ENCODE data around the gene DYRK1B. TPM values are rescaled to one million over a fixed set of nuclear protein-coding genes. Genes with fewer than 3 reads are reported as not detected.
"Not testable (repeated sequence)": the region's sequence is repeated elsewhere in the genome, so short reads cannot be mapped to it uniquely, and the experiment has no call there.

Gene DYRK1B
- total RNA-seq (36.6 and 44.4 TPM in 2 replicates), polyA plus RNA-seq (18.7 and 26.1 TPM in 2 replicates), polyA minus RNA-seq (25.3 and 35.8 TPM in 2 replicates)
- total RNA-seq (2013) = 10.6 TPM

- no peaks in the 10 kb centered on the region for H3K9me3 ChIP-seq (ENCODE audit: control extremely low read depth in 1 of 3, control insufficient read depth in 2 of 3, insufficient read depth in 1 of 3, low read length in 2 of 3)
- Mint-ChIP-seq H3K9me3 (ENCODE audit: insufficient read depth) (no peaks in the 10 kb centered on the region), H3K27me3 (no peaks in the 10 kb centered on the region), H3K27ac (peak within 1 kb of the TSS; percentile 92), H3K4me1 (peaks cover 32% of the 10 kb centered on the region), H3K4me3 (peak within 1 kb of the TSS; percentile 87)
- peak within 1 kb of the TSS; percentile 94 to 99 for H3K27ac ChIP-seq (ENCODE audit: low read length in 2 of 2)
- TF ChIP-seq EZH2 (IDR thresholded peaks at IDR 0.05; ENCODE audit: borderline replicate concordance, insufficient read depth, low read depth, low read length, poor library complexity, severe bottlenecking) = no peak
- TF ChIP-seq CTCF (IDR thresholded peaks at IDR 0.05) = no peak
- intact Hi-C loops (cut with micrococcal nuclease) = loop anchor here (1.0 to 10.0 kb wide), 5 partner anchors 9 to 744 kb away; partner anchors contain the start of genes FBL, PSMC4, SHKBP1 and SUPT5H
- H3K27me3 ChIP-seq (replicated peaks in 1 of 4; ENCODE audit: control extremely low read depth in 1 of 4, control insufficient read depth in 3 of 4, insufficient read depth in 4 of 4, low read length in 3 of 4) = no peaks in the 10 kb centered on the region
- H4K20me1 ChIP-seq (ENCODE audit: control insufficient read depth, insufficient read depth, low read length, poor library complexity, severe bottlenecking) = peaks cover 32% of the 10 kb centered on the region
- H3K9ac ChIP-seq (ENCODE audit: low read length) = peak within 1 kb of the TSS; percentile 100
- ATAC-seq (ENCODE audit: low read depth) (peak; percentile 84), DNase-seq (peak; percentile 99)
- peaks cover 6 to 71% of the 10 kb centered on the region in 2 experiments for H3K36me3 ChIP-seq (replicated peaks in 1 of 2; ENCODE audit: control extremely low read depth in 1 of 2, control insufficient read depth in 1 of 2, extremely low read depth in 1 of 2, insufficient read depth in 2 of 2, low read length in 1 of 2)
- H3K4me2 ChIP-seq (replicated peaks; ENCODE audit: low read depth, low read length, poor library complexity, severe bottlenecking) = peak within 1 kb of the TSS; percentile 99
- H2AFZ ChIP-seq (ENCODE audit: insufficient read depth, low read depth, low read length, poor library complexity, severe bottlenecking) = peak within 1 kb of the TSS; percentile 94
- H3K4me3 ChIP-seq (ENCODE audit: control extremely low read depth in 1 of 5, extremely low read depth in 1 of 5, insufficient read depth in 1 of 5, low read depth in 2 of 5, low read length in 4 of 5) = peak within 1 kb of the TSS; percentile 66 to 100 (median 98)
- peaks cover 38% of the 10 kb centered on the region for H3K79me2 ChIP-seq (ENCODE audit: control insufficient read depth, insufficient read depth, low read length)
- POLR2A ChIA-PET = interaction anchor here (0.6 to 1.7 kb wide), 13 partner anchors 8 to 1517 kb away, joined by 3 to 21 read pairs (median 5); partner anchors contain the start of genes DLL3, FBL and PSMC4
- H3K4me1 ChIP-seq (ENCODE audit: control insufficient read depth in 2 of 2, insufficient read depth in 2 of 2, low read length in 2 of 2) = peaks cover 16 to 26% of the 10 kb centered on the region in 2 donors
- CTCF ChIA-PET = interaction anchor here (0.5 to 2.1 kb wide), 8 partner anchors 9 to 596 kb away, joined by 3 to 47 read pairs (median 4); partner anchors contain the start of genes FBL and PSMC4
- under 1% methylated on average over 58 of the region's 59 CpGs for WGBS (ENCODE audit: insufficient coverage)
Measured at GRCh38 chr19:39833464-39834286, at the start of gene DYRK1B. DYRK1B (minus strand) TSS chr19:39834162; CDS start chr19:39831867, 2,295 bp downstream.

GRCh38 chr19:39882645-39883044 lies 48.7 kb upstream of the DYRK1B start:
- 94% methylated on average over 3 of the region's 10 CpGs for WGBS (ENCODE audit: insufficient coverage)
- H3K9me3 Mint-ChIP-seq (ENCODE audit: insufficient read depth); H3K27me3 Mint-ChIP-seq; H3K4me2 ChIP-seq (replicated peaks; ENCODE audit: low read depth, low read length, poor library complexity, severe bottlenecking); CTCF ChIA-PET; H3K4me3 Mint-ChIP-seq; H3K9me3 ChIP-seq (ENCODE audit: control extremely low read depth in 1 of 3, control insufficient read depth in 2 of 3, insufficient read depth in 1 of 3, low read length in 2 of 3); H3K79me2 ChIP-seq (ENCODE audit: control insufficient read depth, insufficient read depth, low read length); H3K4me1 ChIP-seq (ENCODE audit: control insufficient read depth in 2 of 2, insufficient read depth in 2 of 2, low read length in 2 of 2); H4K20me1 ChIP-seq (ENCODE audit: control insufficient read depth, insufficient read depth, low read length, poor library complexity, severe bottlenecking); H2AFZ ChIP-seq (ENCODE audit: insufficient read depth, low read depth, low read length, poor library complexity, severe bottlenecking); POLR2A ChIA-PET; H3K4me3 ChIP-seq (ENCODE audit: control extremely low read depth in 1 of 5, extremely low read depth in 1 of 5, insufficient read depth in 1 of 5, low read depth in 2 of 5, low read length in 4 of 5); H3K9ac ChIP-seq (ENCODE audit: low read length); ATAC-seq (ENCODE audit: low read depth); H3K27me3 ChIP-seq (replicated peaks in 1 of 4; ENCODE audit: control extremely low read depth in 1 of 4, control insufficient read depth in 3 of 4, insufficient read depth in 4 of 4, low read length in 3 of 4); H3K36me3 ChIP-seq (replicated peaks in 1 of 2; ENCODE audit: control extremely low read depth in 1 of 2, control insufficient read depth in 1 of 2, extremely low read depth in 1 of 2, insufficient read depth in 2 of 2, low read length in 1 of 2); H3K27ac ChIP-seq (ENCODE audit: low read length in 2 of 2); H3K27ac Mint-ChIP-seq; DNase-seq; H3K4me1 Mint-ChIP-seq: not testable (repeated sequence)
- intact Hi-C loops (cut with micrococcal nuclease) = loop anchor here (5.0 kb wide), 1 partner anchor 90 kb away; the partner anchor contains the start of gene PSMC4
